ENCODE results near the gene ARPC4.
A peak's percentile ranks its signal among the peaks of the same experiment; 100 is the strongest.
"Not testable (repeated sequence)": the region's sequence is repeated elsewhere in the genome, so short reads cannot be mapped to it uniquely, and the experiment has no call there.

ARPC4 gene

GRCh38 chr3:9846231-9846630 is 53.3 kb downstream of the ARPC4 start:
- no peak for TF ChIP-seq CTCF (IDR thresholded peaks at IDR 0.05; ENCODE audit: low read depth, low read length)
- in situ Hi-C loops (cut with HindIII; ENCODE audit: low sequenced_read_pairs): no loop called here
- DNase-seq (ENCODE audit: low read depth, low spot score): no peak
- no peak overlapping the region for H3K4me3 ChIP-seq (ENCODE audit: low read depth, low read length)

- no peak for TF ChIP-seq CTCF (IDR thresholded peaks at IDR 0.05; ENCODE audit: low read depth, low read length)
- in situ Hi-C loops (cut with HindIII; ENCODE audit: low sequenced_read_pairs): no loop called here
- H3K4me3 ChIP-seq (ENCODE audit: low read depth, low read length): no peak overlapping the region
- DNase-seq (ENCODE audit: low read depth, low spot score): no peak
Observed at GRCh38 chr3:9846931-9847488, 54.1 kb downstream of the ARPC4 start.

GRCh38 chr3:9847870-9848269 is 55.0 kb downstream of the ARPC4 start:
- H3K4me3 ChIP-seq (ENCODE audit: low read depth, low read length); DNase-seq (ENCODE audit: low read depth, low spot score); in situ Hi-C loops (cut with HindIII; ENCODE audit: low sequenced_read_pairs): not testable (repeated sequence)

- TF ChIP-seq CTCF (IDR thresholded peaks at IDR 0.05; ENCODE audit: low read depth, low read length): peak; percentile 48
- DNase-seq (ENCODE audit: low read depth, low spot score): peak; percentile 43
- H3K4me3 ChIP-seq (ENCODE audit: low read depth, low read length); in situ Hi-C loops (cut with HindIII; ENCODE audit: low sequenced_read_pairs): not testable (repeated sequence)
Observed at GRCh38 chr3:9848860-9849259, 56.0 kb downstream of the ARPC4 start.

GRCh38 chr3:9851383-9851782 is 58.5 kb downstream of the ARPC4 start:
- H3K4me3 ChIP-seq (ENCODE audit: low read depth, low read length); DNase-seq (ENCODE audit: low read depth, low spot score); in situ Hi-C loops (cut with HindIII; ENCODE audit: low sequenced_read_pairs): not testable (repeated sequence)

- H3K4me3 ChIP-seq (ENCODE audit: low read depth, low read length); in situ Hi-C loops (cut with HindIII; ENCODE audit: low sequenced_read_pairs); DNase-seq (ENCODE audit: low read depth, low spot score): not testable (repeated sequence)
Observed at GRCh38 chr3:9851926-9852325, 59.0 kb downstream of the ARPC4 start.

- no peak for DNase-seq (ENCODE audit: low read depth, low spot score)
- TF ChIP-seq CTCF (IDR thresholded peaks at IDR 0.05; ENCODE audit: low read depth, low read length): no peak
- in situ Hi-C loops (cut with HindIII; ENCODE audit: low sequenced_read_pairs): no loop called here
- no peak overlapping the region for H3K4me3 ChIP-seq (ENCODE audit: low read depth, low read length)
Observed at GRCh38 chr3:9852528-9852927, 59.6 kb downstream of the ARPC4 start.

- DNase-seq (ENCODE audit: low read depth, low spot score); H3K4me3 ChIP-seq (ENCODE audit: low read depth, low read length); in situ Hi-C loops (cut with HindIII; ENCODE audit: low sequenced_read_pairs): not testable (repeated sequence)
Observed at GRCh38 chr3:9854291-9854940, 61.5 kb downstream of the ARPC4 start.

GRCh38 chr3:9855594-9855993 is 62.7 kb downstream of the ARPC4 start:
- in situ Hi-C loops (cut with HindIII; ENCODE audit: low sequenced_read_pairs): no loop called here
- DNase-seq (ENCODE audit: low read depth, low spot score): no peak
- TF ChIP-seq CTCF (IDR thresholded peaks at IDR 0.05; ENCODE audit: low read depth, low read length): no peak
- H3K4me3 ChIP-seq (ENCODE audit: low read depth, low read length): no peak overlapping the region
